HG03565 (cell line): ENCODE results near the gene ITFG1.

Experiments
- ATAC-seq: cut with Tn5 transposase; IDR thresholded peaks from one replicate; pipeline ENCODE4 v1.9.1; 2021; ENCODE audit warnings: mild to moderate bottlenecking, moderate library complexity; ENCODE audit not compliant: unreplicated experiment

ITFG1 gene

GRCh38 chr16:47460711-47461597 is at the start of gene ITFG1, which contains the start of gene PHKB:
TSS of gene ITFG1 (minus strand) at chr16:47461063. CDS start at chr16:47461045, 18 bp downstream.
TSS of gene PHKB (plus strand) at chr16:47461331. CDS start at chr16:47461351, 20 bp downstream.
- ATAC-seq: peak; percentile 67

DNA sequence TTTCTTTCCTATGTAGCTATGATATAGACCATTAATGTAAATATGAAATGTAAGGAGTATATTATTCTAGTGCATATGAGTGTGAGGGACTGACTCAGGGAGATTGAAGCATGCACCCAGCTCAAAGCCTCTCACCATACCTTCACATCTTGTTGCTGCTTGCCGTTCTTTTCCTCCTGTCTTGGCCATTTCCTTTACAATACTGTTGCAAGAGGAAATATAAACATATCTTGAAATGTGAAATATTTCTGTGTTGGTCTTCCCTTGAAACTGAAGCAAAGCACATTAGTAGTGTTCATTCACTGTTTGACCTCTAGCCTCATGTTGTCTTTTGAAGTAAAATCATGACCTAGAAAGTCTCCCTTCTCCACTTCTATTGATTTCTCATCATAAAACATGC is 46.8 kb upstream of the ITFG1 start:
- ATAC-seq: no peak

DNA sequence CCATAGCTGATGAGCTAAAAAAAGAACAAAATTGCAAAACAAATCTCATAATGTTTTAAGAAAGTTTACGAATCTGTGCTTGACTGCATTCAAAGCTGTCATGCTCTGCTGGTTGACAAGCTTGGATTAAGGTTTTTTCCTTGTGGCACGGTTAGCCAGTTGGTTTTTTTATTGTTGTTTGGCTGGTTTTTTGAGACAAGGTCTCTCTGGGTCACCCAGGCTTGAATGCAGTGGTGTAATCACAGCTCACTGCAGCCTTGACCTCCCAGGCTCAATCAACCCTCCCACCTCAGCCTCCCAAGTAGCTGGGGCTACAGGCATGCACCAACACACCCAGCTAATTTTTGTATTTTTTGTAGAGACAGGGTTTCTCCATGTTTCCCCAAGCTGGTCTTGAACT is 45.9 kb upstream of the ITFG1 start:
- no peak for ATAC-seq

DNA sequence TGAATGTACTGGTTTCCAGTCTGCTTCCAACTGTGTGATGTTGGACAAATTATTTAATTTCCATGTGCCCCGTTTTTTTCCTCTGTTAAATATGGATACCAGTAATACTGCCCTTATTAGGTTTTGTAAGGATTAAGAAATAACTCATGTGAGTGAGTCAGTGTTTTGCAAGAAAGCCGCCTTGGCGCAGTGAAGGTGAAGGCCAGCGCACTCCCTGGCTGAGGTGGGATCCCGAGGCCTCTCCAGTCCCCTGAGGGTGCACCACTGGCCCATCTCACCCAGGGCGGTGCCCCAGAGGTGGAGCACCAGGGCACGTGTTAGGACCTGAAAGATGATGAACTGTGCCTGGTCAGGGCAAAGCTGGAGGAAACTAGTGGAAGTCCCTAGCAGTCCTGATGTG is 43.7 kb upstream of the ITFG1 start:
- no peak for ATAC-seq

GRCh38 chr16:47503936-47504335 is 43.1 kb upstream of the ITFG1 start:
- no peak for ATAC-seq

- no peak for ATAC-seq
Observed at GRCh38 chr16:47499700-47500264, 38.9 kb upstream of the ITFG1 start.

DNA sequence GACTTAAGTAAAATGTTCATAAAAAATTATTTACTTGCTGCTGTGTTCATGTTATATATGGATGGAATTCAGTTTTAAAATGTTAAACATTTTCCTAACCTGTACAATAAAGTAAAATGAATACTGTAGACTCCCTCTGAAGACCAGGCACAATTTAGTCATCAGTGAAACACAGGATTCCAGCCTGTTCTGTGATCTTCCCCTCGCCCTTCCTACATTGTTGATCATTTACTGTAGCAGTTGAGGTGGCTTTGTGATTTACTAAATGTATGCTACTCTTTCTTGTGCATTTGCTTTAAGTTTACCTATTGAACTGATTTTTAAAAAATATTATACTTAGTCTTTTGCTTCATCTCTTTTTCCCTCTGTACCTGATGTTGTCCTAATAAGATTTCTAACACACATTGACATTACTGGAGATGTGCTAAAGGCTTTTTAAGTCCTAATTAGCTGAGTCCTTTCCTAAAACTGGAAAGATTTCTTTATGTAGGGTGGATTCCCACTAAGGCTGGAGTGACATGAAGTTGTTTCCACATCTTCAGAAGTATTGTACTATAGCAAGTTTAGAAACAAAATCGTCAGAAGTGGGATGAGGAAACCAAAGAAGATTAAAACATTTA is 38.3 kb upstream of the ITFG1 start:
- no peak for ATAC-seq

GRCh38 chr16:47493381-47494337 is 32.8 kb upstream of the ITFG1 start:
- ATAC-seq: peak; percentile 43

DNA sequence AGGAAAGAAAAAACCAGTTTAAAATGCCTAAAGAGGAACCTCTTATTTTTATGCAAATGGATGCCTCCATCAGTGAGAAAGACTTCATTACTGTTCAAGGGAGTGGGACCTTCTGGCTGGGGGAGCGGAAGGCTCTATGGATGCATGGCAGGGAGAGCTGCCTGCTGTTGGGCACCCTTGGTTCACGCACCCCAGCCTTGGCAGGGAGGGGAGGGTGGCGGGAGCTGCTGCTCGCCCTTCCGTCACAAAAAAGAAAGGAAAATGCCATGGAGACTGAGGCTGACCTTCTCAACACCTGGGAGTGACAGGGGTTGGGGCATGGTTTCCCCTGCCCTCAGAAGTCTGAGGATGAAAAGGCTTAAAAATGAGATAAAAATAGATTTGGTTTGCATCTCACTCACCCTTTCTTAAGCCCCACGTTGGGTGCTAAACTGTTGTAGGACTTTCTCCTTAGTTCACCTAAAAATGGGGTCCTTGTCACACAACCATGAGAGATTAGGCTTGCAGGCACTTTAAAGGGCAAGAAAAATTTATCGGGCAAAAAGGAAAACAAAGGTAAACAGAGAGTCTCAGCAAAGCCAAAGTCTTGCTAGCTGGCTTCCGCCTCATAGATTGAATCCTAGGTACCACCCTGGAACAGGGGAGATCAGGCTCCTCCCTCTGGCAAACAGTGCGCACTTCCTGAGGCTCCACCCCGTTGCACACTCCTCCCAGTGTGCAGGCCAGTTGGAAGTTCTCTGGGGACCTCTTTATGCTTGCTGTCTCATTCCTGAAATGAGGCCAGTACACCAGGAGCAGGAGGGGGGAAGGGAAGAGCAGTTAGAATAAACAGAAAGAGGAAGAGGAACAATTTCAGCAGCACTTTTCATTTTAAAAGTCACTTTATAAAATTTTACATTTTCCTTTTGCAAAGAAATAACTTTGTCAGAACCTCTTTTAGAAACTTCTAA is 31.8 kb upstream of the ITFG1 start:
- peak; percentile 68 for ATAC-seq

GRCh38 chr16:47492036-47492427 is 31.2 kb upstream of the ITFG1 start:
- no peak for ATAC-seq

DNA sequence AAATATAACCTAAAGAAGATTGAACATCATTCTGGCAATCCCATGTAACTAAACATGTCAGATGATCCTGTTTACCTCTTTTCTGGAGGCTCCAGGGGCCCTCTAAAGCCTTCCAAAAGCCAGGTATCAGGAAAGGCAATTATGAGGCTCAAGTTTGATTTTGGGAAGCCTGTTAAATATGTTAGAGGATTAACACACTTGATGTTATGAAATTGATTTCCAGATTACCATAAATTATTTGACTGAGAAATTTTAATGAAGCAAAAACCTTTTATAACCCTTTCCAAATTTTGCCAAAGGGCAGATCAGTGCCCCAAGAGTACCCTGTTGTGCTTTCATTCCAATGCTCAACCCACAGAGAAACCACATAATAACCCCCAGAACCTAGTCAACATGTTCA is 29.6 kb upstream of the ITFG1 start:
- ATAC-seq: no peak

DNA sequence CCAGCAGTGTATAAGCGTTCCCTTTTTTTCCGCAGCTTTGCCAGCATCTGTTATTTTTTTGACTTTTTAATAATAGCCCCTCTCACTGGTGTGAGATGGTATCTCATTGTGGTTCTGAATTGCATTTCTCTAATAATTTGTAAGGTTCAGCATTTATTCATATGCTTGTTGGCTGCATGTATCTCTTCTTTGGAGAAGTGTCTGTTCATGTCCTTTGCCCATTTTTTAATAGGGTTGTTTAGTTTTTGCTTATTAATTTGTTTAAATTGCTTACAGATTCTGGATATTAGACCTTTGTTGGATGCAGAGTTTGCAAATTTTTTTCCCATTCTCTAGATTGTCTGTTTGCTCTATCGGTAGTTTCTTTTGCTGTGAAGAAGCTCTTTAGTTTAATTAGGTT is 27.2 kb upstream of the ITFG1 start:
- no peak for ATAC-seq

GRCh38 chr16:47486856-47487255 is 26.0 kb upstream of the ITFG1 start:
- no peak for ATAC-seq

DNA sequence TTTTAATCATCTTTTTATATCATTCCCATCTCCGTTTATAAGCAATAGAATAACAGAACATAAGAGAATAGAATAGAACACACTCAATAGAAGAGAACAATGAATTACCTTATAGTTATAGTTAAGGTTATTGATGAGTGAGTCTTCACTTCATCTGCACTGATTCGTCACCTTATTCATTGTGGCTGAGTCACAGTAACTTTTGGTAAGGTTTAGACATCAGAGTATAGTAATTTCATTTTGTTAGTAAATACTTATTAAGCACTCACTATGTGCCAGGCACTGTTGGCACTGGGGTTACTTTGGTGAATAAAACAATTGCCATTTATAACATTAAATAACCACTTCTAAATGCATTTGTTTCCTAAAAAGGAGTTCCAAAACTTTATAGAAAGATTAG is 22.8 kb upstream of the ITFG1 start:
- no peak for ATAC-seq

DNA sequence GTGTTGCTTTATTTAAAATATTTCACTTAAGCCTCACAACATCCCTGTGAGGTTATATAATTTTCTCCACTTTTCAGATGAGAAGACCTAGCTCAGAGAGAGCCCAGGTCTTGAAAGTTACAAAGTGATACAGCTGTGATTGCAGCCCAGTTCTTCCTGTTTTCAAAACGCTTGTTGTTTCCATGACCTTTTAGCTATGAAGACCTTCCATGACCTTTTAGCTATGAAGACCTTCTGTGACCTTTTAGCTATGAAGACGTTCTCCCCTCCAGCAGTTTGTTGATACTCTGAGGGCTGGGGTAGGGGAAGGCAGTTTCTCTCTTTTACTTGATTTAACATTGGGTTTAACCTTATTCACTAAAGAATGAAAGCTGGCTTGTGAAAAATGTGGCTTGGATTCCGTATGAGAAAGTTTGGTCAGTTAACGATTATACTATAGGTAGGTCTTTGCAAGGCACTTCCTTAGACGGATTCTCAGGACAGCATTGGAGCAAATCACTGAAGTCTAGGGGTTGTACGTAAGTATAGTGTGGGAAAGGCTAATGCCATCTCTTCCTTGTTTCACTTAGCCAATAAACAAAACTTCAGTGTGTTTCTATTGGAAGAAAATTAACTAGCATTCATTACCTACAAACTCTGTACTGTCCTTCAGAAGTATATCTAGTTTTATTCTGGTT is 21.0 kb upstream of the ITFG1 start:
- no peak for ATAC-seq

DNA sequence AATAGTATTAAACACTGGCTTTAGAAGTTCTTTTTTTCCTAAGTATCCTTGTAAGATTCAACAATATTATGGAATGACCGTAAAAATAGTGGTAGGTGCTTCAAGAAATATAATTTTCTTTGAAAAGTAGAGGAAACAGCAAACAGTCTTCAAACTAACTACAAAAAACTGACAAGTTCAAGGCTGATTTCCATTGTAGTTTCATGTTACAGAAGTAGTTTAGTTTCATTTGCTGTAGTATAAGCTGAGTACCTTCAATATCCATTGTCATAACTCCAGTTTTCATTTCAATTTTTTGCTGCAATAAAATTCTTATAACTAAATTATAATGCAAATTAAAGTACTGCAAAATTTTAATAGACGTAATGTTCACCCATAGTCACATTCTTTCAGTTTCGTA is 19.5 kb upstream of the ITFG1 start:
- ATAC-seq: no peak

DNA sequence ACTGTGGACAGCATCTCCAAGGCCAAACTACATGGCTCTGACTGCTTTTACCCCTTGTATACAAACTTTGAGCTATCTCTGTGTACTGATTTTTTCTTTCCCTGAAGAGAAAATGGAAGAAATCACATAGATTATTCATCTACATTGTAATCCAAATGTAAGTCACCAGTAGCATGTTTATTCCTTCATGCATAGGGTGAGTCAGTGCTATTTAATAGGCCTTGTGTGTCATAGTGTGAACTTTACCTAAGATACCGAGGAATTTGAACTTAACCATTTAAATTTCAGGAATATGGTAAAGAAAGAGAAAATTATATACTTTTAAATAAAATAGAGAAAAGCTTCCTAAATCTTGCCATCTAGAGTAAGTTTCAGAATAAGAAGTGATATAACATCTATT is 16.8 kb upstream of the ITFG1 start:
- ATAC-seq: no peak

- no peak for ATAC-seq
Observed at GRCh38 chr16:47476654-47477345, 15.9 kb upstream of the ITFG1 start.

GRCh38 chr16:47475786-47476185 is 14.9 kb upstream of the ITFG1 start:
- no peak for ATAC-seq
